Neural cell (in vitro differentiated cells): Measurements from ENCODE around the gene HLA-DMA. TPM values are rescaled to one million over a fixed set of nuclear protein-coding genes. Genes with fewer than 3 reads are reported as not detected.
A peak's percentile ranks its signal among the peaks of the same experiment; 100 is the strongest.

Experiments
- H2AFZ ChIP-seq: fragments of 200-600, 300-800 bp; sonication (generic), shearing (Covaris generic); 2 replicates; pipeline ENCODE4 v1.6.0; 2014; ENCODE audit warnings: low read depth, mild to moderate bottlenecking, antibody characterized with exemption, low read length, moderate library complexity
- H3F3A ChIP-seq: fragments of 200-600 bp; shearing (Covaris generic); 2 replicates; pipeline ENCODE4 v1.6.1; 2016; ENCODE audit warnings: mild to moderate bottlenecking, moderate library complexity, mixed read lengths, antibody characterized with exemption, low read length; ENCODE audit not compliant: insufficient read depth, poor library complexity, severe bottlenecking
- H3K27ac ChIP-seq: fragments of 200-600, 300-800 bp; sonication (generic), shearing (Covaris generic); 2 replicates; pipeline ENCODE4 v1.5.1; 2014; ENCODE audit warnings: mild to moderate bottlenecking, low read length, moderate library complexity
- H3K27me3 ChIP-seq: fragments of 300-800, 200-600 bp; sonication (generic), shearing (Covaris generic); 2 replicates; pipeline ENCODE4 v1.6.0; 2014; ENCODE audit warnings: mild to moderate bottlenecking, low read depth, low read length, moderate library complexity; ENCODE audit not compliant: insufficient read depth
- H3K36me3 ChIP-seq: fragments of 300-800, 200-600 bp; sonication (generic), shearing (Covaris generic); 2 replicates; pipeline ENCODE4 v1.5.1; 2014; ENCODE audit warnings: mild to moderate bottlenecking, antibody characterized with exemption, low read length, moderate library complexity; ENCODE audit not compliant: insufficient read depth
- H3K4me2 ChIP-seq: fragments of 300-800, 200-600 bp; sonication (generic), shearing (Covaris generic); 2 replicates; pipeline ENCODE4 v1.6.0; 2014; ENCODE audit warnings: mild to moderate bottlenecking, low read length
- H3K4me3 ChIP-seq: fragments of 300-800, 200-600 bp; sonication (generic), shearing (Covaris generic); 2 replicates; pipeline ENCODE4 v1.5.1; 2014; ENCODE audit warnings: mild to moderate bottlenecking, low read length, moderate library complexity
- H3K79me2 ChIP-seq: fragments of 200-600 bp; shearing (Covaris generic); replicated peaks from 2 replicates; pipeline ENCODE4 v1.6.0; 2014; ENCODE audit warnings: mild to moderate bottlenecking, low read length, moderate library complexity; ENCODE audit not compliant: insufficient read depth
- H3K9ac ChIP-seq: fragments of 300-800, 200-600 bp; sonication (generic), shearing (Covaris generic); 2 replicates; pipeline ENCODE4 v1.6.1; 2016; ENCODE audit warnings: mild to moderate bottlenecking, low read length, mixed read lengths
- H3K9me2 ChIP-seq: fragments of 200-600 bp; shearing (Covaris generic); 2 replicates; pipeline ENCODE4 v1.6.1; 2016; ENCODE audit warnings: mild to moderate bottlenecking, low read length, mixed read lengths; ENCODE audit not compliant: insufficient read depth
- H3K9me3 ChIP-seq: fragments of 200-600, 300-800 bp; sonication (generic), shearing (Covaris generic); 2 replicates; pipeline ENCODE4 v1.6.1; 2016; ENCODE audit warnings: mild to moderate bottlenecking, mixed run types, low read length, moderate library complexity, mixed read lengths
- H4K20me1 ChIP-seq: fragments of 200-600 bp; shearing (Covaris generic); 2 replicates; pipeline ENCODE4 v1.6.1; 2016; ENCODE audit warnings: mild to moderate bottlenecking, mixed run types; ENCODE audit not compliant: insufficient read depth
- EP300 ChIP-seq: fragments of 450-650 bp; conservative IDR thresholded peaks from 2 replicates; pipeline ENCODE4 v1.6.1; 2014; ENCODE audit warnings: antibody characterized with exemption, mild to moderate bottlenecking, moderate library complexity; ENCODE audit not compliant: poor library complexity, severe bottlenecking
- EZH2 ChIP-seq: fragments of 200-600, 300-800 bp; shearing (Covaris generic), sonication (generic); IDR thresholded peaks from 2 replicates; pipeline ENCODE4 v1.6.1; 2014; ENCODE audit warnings: antibody characterized with exemption, low read length, borderline replicate concordance, mild to moderate bottlenecking; ENCODE audit not compliant: insufficient read depth, poor library complexity, severe bottlenecking
- MXI1 ChIP-seq: fragments of 450-650 bp; conservative IDR thresholded peaks from 2 replicates; pipeline ENCODE4 v1.6.1; 2014; ENCODE audit warnings: antibody characterized with exemption, mild to moderate bottlenecking; ENCODE audit not compliant: poor library complexity, severe bottlenecking
- POLR2AphosphoS5 ChIP-seq: IDR thresholded peaks from 2 replicates; pipeline ENCODE4 v1.6.1; 2012
- RAD21 ChIP-seq: fragments of 450-650 bp; conservative IDR thresholded peaks from 2 replicates; pipeline ENCODE4 v1.6.1; 2014; ENCODE audit warnings: antibody characterized with exemption, mild to moderate bottlenecking, moderate library complexity
- SMC3 ChIP-seq: fragments of 450-650 bp; conservative IDR thresholded peaks from 2 replicates; pipeline ENCODE4 v1.6.1; 2014; ENCODE audit warnings: antibody characterized with exemption, mild to moderate bottlenecking, moderate library complexity; ENCODE audit not compliant: poor library complexity
- TAF1 ChIP-seq: IDR thresholded peaks from 2 replicates; pipeline ENCODE4 v1.6.1; 2012; ENCODE audit warnings: low read depth
- polyA plus RNA-seq: library from polyadenylated mRNA; depleted of rRNA; stranded (reverse); fragments of >200 nt; gene quantifications from 2 replicates; pipeline ENCODE4 v1.2.3, GENCODE V29; 2014
- TF ChIP-seq, protein P1 (sequence below): fragments of 450-650 bp; IDR thresholded peaks from 2 replicates; pipeline ENCODE4 v1.5.1; 2014; ENCODE audit warnings: antibody characterized with exemption, mild to moderate bottlenecking, moderate library complexity; ENCODE audit not compliant: poor library complexity, severe bottlenecking
- TF ChIP-seq, protein P2 (sequence below): IDR thresholded peaks from 2 replicates; pipeline ENCODE4 v1.6.1; 2012; ENCODE audit warnings: borderline replicate concordance

The HLA-DMA gene
- polyA plus RNA-seq, 1 donor from 2014 or later = 4.4 TPM

DNA sequence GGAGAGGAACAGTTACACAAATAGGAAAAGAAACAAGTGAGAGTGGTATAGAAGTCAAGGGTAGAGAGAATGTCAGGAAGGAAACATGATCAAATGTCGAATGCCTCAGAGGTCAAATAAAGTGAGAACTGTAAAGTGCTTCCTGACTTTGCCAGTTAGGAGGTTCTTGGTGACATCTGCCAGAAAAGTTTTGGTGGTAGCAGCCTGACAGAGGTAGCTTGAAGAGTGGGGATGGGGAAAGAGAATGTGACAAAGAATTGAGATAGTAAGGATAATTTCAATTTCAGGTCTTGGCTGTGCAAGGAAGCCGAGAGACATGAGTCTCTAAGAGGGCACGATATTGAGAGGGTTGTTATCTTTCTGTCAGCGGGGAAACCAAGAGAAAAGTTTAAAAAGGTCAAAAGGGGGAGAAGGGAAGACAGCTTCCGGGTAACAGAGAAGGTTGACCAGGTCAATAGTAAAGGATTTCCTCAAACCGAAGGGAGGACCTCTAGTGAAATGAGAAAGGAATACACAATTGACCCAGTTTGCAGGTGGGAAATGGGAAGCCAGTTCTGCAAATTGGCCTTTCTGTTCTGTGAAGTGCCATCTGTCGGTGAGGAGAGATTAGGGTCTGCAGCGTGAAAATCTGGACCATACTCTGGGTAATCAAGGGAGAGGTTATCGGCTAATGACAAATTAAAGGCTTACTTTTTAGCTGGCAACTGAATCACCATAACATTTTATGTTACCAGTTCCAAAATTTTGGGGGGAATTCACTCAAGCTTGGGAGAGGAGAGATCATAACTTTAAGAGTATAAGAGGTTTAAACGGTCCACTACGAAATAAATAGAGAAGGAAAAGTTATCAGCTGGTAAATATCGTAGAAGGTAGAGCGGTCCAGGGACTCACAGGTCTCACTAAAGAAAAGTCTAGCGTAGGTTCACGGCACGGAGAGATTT is 14.5 kb upstream of the HLA-DMA start:
- peak; percentile 80 for TF ChIP-seq SMC3
- TF ChIP-seq EP300 = no peak
- TF ChIP-seq RAD21 = peak; percentile 59
- TF ChIP-seq, protein P1, sequence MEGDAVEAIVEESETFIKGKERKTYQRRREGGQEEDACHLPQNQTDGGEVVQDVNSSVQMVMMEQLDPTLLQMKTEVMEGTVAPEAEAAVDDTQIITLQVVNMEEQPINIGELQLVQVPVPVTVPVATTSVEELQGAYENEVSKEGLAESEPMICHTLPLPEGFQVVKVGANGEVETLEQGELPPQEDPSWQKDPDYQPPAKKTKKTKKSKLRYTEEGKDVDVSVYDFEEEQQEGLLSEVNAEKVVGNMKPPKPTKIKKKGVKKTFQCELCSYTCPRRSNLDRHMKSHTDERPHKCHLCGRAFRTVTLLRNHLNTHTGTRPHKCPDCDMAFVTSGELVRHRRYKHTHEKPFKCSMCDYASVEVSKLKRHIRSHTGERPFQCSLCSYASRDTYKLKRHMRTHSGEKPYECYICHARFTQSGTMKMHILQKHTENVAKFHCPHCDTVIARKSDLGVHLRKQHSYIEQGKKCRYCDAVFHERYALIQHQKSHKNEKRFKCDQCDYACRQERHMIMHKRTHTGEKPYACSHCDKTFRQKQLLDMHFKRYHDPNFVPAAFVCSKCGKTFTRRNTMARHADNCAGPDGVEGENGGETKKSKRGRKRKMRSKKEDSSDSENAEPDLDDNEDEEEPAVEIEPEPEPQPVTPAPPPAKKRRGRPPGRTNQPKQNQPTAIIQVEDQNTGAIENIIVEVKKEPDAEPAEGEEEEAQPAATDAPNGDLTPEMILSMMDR = peak; percentile 84
- no peaks in the 10 kb centered on the region for H3K9me2 ChIP-seq

DNA sequence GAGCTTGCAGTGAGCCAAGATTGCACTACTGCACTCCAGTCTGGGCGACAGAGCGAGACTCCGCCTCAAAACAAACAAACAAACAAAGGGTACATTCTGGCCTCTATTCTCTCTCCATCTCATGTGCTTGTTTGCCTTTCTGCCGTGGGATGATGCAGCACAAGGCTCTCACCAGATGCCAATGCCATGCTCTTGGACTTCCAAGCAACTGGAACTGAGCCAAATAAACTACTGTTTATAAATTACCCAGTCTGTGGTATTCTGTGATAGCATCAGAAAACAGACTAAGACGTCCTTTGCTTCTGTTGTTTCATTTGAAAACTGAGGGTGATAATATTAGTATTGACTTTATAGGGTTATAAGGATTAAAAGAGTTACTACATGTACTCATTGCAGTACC is 11.9 kb upstream of the HLA-DMA start:
- no peaks in the 10 kb centered on the region for H3K9me2 ChIP-seq
- no peak overlapping the region for H3K4me2 ChIP-seq
- H3K27me3 ChIP-seq = no peaks in the 10 kb centered on the region
- H3K9me3 ChIP-seq = no peaks in the 10 kb centered on the region
- H3K4me3 ChIP-seq = no peak overlapping the region
- no peaks in the 10 kb centered on the region for H3K36me3 ChIP-seq
- H3K27ac ChIP-seq = no peak overlapping the region
- H3K79me2 ChIP-seq = peaks cover 34% of the 10 kb centered on the region
- H3K9ac ChIP-seq = no peak overlapping the region
- H3F3A ChIP-seq = peaks cover 8% of the 10 kb centered on the region
- no peak for TF ChIP-seq EP300
- TF ChIP-seq EZH2 = no peak
- no peak for TF ChIP-seq TAF1
- TF ChIP-seq POLR2AphosphoS5 = no peak
- TF ChIP-seq SMC3 = no peak
- H2AFZ ChIP-seq = no peak overlapping the region
- H4K20me1 ChIP-seq = no peaks in the 10 kb centered on the region

More for the DNA sequence above, 14.5 kb upstream of the HLA-DMA start:
- Histone ChIP-seq H3K9ac (peak overlapping the region; percentile 100), H3K9me3 (no peaks in the 10 kb centered on the region), H3K79me2 (peaks cover 50% of the 10 kb centered on the region), H3K27me3 (no peaks in the 10 kb centered on the region), H3K36me3 (no peaks in the 10 kb centered on the region), H3K4me3 (peak overlapping the region; percentile 84), H3F3A (peaks cover 13% of the 10 kb centered on the region), H3K4me2 (peak overlapping the region; percentile 51), H3K27ac (peak overlapping the region; percentile 100), H2AFZ (peak overlapping the region; percentile 65), H4K20me1 (peaks cover 3% of the 10 kb centered on the region)

DNA sequence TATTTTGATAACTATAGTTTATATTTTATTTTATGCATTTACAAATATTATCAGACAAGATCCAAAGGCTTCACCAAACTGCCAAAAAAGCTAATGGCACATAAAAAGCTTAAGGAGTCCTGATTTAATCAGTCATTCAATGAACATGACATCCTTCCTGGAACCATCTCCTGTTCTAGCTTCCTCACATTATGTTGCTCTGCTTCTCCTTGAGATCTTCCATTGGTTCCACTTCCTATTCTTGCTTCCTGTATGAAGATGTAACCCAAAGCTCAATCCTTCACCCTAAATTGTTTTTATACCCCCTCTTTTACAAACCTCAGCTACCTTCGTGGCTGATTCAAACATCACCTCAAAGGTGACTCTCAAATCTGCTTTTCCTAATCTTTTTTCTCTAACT is 11.0 kb upstream of the HLA-DMA start:
- Histone ChIP-seq H4K20me1 (no peaks in the 10 kb centered on the region), H3K79me2 (peaks cover 25% of the 10 kb centered on the region)

More for the DNA sequence above, 11.0 kb upstream of the HLA-DMA start:
- H3K27me3 ChIP-seq = no peaks in the 10 kb centered on the region
- H3K36me3 ChIP-seq = no peaks in the 10 kb centered on the region
- no peak for TF ChIP-seq SMC3
- no peak for TF ChIP-seq MXI1
- TF ChIP-seq, protein P1 = no peak
- TF ChIP-seq TAF1 = no peak
- no peak for TF ChIP-seq POLR2AphosphoS5
- TF ChIP-seq EP300 = no peak
- TF ChIP-seq EZH2 = no peak
- no peak for TF ChIP-seq RAD21
- TF ChIP-seq, protein P2, sequence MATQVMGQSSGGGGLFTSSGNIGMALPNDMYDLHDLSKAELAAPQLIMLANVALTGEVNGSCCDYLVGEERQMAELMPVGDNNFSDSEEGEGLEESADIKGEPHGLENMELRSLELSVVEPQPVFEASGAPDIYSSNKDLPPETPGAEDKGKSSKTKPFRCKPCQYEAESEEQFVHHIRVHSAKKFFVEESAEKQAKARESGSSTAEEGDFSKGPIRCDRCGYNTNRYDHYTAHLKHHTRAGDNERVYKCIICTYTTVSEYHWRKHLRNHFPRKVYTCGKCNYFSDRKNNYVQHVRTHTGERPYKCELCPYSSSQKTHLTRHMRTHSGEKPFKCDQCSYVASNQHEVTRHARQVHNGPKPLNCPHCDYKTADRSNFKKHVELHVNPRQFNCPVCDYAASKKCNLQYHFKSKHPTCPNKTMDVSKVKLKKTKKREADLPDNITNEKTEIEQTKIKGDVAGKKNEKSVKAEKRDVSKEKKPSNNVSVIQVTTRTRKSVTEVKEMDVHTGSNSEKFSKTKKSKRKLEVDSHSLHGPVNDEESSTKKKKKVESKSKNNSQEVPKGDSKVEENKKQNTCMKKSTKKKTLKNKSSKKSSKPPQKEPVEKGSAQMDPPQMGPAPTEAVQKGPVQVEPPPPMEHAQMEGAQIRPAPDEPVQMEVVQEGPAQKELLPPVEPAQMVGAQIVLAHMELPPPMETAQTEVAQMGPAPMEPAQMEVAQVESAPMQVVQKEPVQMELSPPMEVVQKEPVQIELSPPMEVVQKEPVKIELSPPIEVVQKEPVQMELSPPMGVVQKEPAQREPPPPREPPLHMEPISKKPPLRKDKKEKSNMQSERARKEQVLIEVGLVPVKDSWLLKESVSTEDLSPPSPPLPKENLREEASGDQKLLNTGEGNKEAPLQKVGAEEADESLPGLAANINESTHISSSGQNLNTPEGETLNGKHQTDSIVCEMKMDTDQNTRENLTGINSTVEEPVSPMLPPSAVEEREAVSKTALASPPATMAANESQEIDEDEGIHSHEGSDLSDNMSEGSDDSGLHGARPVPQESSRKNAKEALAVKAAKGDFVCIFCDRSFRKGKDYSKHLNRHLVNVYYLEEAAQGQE = no peak
- no peak overlapping the region for H2AFZ ChIP-seq
- no peaks in the 10 kb centered on the region for H3K9me2 ChIP-seq
- H3K4me3 ChIP-seq = no peak overlapping the region
- no peak overlapping the region for H3K9ac ChIP-seq
- H3K9me3 ChIP-seq = no peaks in the 10 kb centered on the region
- no peak overlapping the region for H3K4me2 ChIP-seq
- H3K27ac ChIP-seq = no peak overlapping the region
- H3F3A ChIP-seq = peaks cover 8% of the 10 kb centered on the region
